PFSK-1 (cell line): Measurements from ENCODE around the gene AIG1.

Experiments used
- FOXP2 ChIP-seq: optimal IDR thresholded peaks from 2 replicates; pipeline ENCODE3; 2011; ENCODE audit warnings: borderline replicate concordance, control low read depth, inconsistent platforms; ENCODE audit not compliant: insufficient read depth; ENCODE audit errors: extremely low read length, extremely low read depth
- POLR2AphosphoS5 ChIP-seq: IDR thresholded peaks from 2 replicates; pipeline ENCODE4 v1.6.1; 2012; ENCODE audit warnings: low read depth, mild to moderate bottlenecking, control low read depth, low read length, moderate library complexity
- REST ChIP-seq, 2 experiments: IDR thresholded peaks; 2 replicates each; pipeline versions ENCODE4 v1.6.1 to v1.8.0; 2011 to 2012; ENCODE audit warnings: low read depth in 2 of 2, low read length in 2 of 2, control low read depth in 1 of 2, inconsistent platforms in 1 of 2, mild to moderate bottlenecking in 1 of 2, moderate library complexity in 1 of 2; ENCODE audit not compliant: insufficient read depth in 1 of 2
- SIN3A ChIP-seq: IDR thresholded peaks from 2 replicates; pipeline ENCODE4 v1.6.1; 2012; ENCODE audit warnings: mild to moderate bottlenecking, low read length, moderate library complexity, borderline replicate concordance; ENCODE audit not compliant: insufficient read depth
- TAF1 ChIP-seq: IDR thresholded peaks from 2 replicates; pipeline ENCODE4 v1.6.1; 2012; ENCODE audit warnings: low read length, control low read depth, borderline replicate concordance; ENCODE audit not compliant: insufficient read depth

- TF ChIP-seq POLR2AphosphoS5, result no peak
- no peak for TF ChIP-seq REST (IDR thresholded peaks at IDR 0.05; ENCODE audit: insufficient read depth in 1 of 2, low read depth in 2 of 2, low read length in 2 of 2)
- no peak for TF ChIP-seq TAF1
- no peak for TF ChIP-seq SIN3A
- no peak for TF ChIP-seq FOXP2
Observed at GRCh38 chr6:143062551-143062950, 1.9 kb downstream of the AIG1 start.
